CD4-positive, alpha-beta T cell treated with Interleukin-17A for 4 hours (primary cell): Measurements from ENCODE around the gene FBXO47.

Experiments
- DNase-seq: peaks from one replicate; pipeline ENCODE4 v3.0.0-alpha.2; 2020; ENCODE audit warnings: mixed read lengths

The FBXO47 gene

GRCh38 chr17:38899421-38899820 lies 67.8 kb downstream of the FBXO47 start:
- DNase-seq: no peak

- DNase-seq: peak; percentile 94
Measured at GRCh38 chr17:38898812-38899348, 68.3 kb downstream of the FBXO47 start.

GRCh38 chr17:38898291-38898679 lies 68.9 kb downstream of the FBXO47 start:
- DNase-seq: peak; percentile 57

GRCh38 chr17:38897671-38898290 lies 69.4 kb downstream of the FBXO47 start:
- no peak for DNase-seq

- DNase-seq: no peak
Measured at GRCh38 chr17:38897176-38897575, 70.0 kb downstream of the FBXO47 start.

- no peak for DNase-seq
Measured at GRCh38 chr17:38896346-38896954, 70.8 kb downstream of the FBXO47 start.

GRCh38 chr17:38894276-38894675 lies 72.9 kb downstream of the FBXO47 start:
- no peak for DNase-seq

GRCh38 chr17:38893607-38894006 lies 73.6 kb downstream of the FBXO47 start:
- DNase-seq: peak; percentile 46

- no peak for DNase-seq
Measured at GRCh38 chr17:38893113-38893512, 74.1 kb downstream of the FBXO47 start.

- DNase-seq: no peak
Measured at GRCh38 chr17:38892620-38893019, 74.6 kb downstream of the FBXO47 start.

GRCh38 chr17:38892083-38892482 lies 75.1 kb downstream of the FBXO47 start:
- DNase-seq: peak; percentile 27

- DNase-seq: peak; percentile 51
Measured at GRCh38 chr17:38891441-38891840, 75.8 kb downstream of the FBXO47 start.

- peak; percentile 49 for DNase-seq
Measured at GRCh38 chr17:38890410-38890746, 76.8 kb downstream of the FBXO47 start.

GRCh38 chr17:38889745-38890409 lies 77.3 kb downstream of the FBXO47 start:
- DNase-seq: no peak

- no peak for DNase-seq
Measured at GRCh38 chr17:38888842-38889241, 78.4 kb downstream of the FBXO47 start.

- no peak for DNase-seq
Measured at GRCh38 chr17:38886643-38887010, 80.6 kb downstream of the FBXO47 start.
